ENCODE results near the gene TRAPPC1.

DNA sequence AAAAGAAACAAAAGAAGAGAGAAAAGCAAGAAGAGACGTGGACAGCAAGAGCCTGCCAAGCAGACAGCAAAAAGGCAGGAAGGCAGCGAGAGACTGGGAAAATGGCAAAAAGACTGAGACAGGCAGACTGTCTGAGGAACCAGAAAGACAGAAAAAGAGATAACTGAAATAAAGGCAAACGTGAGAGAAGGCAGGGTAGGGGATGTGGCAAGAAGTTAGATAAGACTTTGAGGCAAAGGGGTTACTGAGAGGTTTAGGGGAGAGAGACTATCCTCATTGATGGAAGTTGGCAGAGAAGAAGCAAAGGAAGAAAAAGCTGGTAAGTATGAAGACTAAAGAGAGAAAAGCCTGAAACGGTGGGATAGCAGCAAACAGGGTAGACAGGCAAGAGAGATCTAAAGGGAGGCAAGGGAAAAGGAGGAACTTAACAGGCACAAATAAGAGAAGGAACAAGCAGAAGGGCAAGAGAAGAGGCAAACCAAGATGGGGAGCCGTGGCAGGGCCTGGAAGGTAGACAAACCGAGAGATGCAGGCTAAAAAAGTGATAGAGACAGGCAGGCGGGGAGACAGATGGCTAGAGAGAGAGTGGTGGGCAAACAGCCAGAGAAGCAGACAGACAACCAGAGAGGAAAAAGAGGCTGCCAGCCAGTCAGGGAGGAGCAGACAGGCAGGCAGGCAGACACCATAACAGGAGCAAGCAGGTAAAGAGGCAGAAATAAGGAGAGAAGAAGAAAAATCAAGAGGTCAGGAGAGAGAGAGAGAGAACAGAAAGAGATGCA is 50.3 kb downstream of the TRAPPC1 start:
- TF ChIP-seq, protein P1, sequence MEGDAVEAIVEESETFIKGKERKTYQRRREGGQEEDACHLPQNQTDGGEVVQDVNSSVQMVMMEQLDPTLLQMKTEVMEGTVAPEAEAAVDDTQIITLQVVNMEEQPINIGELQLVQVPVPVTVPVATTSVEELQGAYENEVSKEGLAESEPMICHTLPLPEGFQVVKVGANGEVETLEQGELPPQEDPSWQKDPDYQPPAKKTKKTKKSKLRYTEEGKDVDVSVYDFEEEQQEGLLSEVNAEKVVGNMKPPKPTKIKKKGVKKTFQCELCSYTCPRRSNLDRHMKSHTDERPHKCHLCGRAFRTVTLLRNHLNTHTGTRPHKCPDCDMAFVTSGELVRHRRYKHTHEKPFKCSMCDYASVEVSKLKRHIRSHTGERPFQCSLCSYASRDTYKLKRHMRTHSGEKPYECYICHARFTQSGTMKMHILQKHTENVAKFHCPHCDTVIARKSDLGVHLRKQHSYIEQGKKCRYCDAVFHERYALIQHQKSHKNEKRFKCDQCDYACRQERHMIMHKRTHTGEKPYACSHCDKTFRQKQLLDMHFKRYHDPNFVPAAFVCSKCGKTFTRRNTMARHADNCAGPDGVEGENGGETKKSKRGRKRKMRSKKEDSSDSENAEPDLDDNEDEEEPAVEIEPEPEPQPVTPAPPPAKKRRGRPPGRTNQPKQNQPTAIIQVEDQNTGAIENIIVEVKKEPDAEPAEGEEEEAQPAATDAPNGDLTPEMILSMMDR (conservative IDR thresholded peaks at IDR 0.05; ENCODE audit: low read depth in 2 of 2), result no peak
- no peak for TF ChIP-seq POLR2AphosphoS5 (IDR thresholded peaks at IDR 0.05; ENCODE audit: low read depth)
- TF ChIP-seq EZH2phosphoT487 (IDR thresholded peaks at IDR 0.05; ENCODE audit: unreplicated experiment), result no peak
- TF ChIP-seq, protein P2, sequence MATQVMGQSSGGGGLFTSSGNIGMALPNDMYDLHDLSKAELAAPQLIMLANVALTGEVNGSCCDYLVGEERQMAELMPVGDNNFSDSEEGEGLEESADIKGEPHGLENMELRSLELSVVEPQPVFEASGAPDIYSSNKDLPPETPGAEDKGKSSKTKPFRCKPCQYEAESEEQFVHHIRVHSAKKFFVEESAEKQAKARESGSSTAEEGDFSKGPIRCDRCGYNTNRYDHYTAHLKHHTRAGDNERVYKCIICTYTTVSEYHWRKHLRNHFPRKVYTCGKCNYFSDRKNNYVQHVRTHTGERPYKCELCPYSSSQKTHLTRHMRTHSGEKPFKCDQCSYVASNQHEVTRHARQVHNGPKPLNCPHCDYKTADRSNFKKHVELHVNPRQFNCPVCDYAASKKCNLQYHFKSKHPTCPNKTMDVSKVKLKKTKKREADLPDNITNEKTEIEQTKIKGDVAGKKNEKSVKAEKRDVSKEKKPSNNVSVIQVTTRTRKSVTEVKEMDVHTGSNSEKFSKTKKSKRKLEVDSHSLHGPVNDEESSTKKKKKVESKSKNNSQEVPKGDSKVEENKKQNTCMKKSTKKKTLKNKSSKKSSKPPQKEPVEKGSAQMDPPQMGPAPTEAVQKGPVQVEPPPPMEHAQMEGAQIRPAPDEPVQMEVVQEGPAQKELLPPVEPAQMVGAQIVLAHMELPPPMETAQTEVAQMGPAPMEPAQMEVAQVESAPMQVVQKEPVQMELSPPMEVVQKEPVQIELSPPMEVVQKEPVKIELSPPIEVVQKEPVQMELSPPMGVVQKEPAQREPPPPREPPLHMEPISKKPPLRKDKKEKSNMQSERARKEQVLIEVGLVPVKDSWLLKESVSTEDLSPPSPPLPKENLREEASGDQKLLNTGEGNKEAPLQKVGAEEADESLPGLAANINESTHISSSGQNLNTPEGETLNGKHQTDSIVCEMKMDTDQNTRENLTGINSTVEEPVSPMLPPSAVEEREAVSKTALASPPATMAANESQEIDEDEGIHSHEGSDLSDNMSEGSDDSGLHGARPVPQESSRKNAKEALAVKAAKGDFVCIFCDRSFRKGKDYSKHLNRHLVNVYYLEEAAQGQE (IDR thresholded peaks at IDR 0.05; ENCODE audit: unreplicated experiment), result no peak
- TF ChIP-seq JUNB (IDR thresholded peaks at IDR 0.05; ENCODE audit: unreplicated experiment), result no peak
- TF ChIP-seq, protein P3, sequence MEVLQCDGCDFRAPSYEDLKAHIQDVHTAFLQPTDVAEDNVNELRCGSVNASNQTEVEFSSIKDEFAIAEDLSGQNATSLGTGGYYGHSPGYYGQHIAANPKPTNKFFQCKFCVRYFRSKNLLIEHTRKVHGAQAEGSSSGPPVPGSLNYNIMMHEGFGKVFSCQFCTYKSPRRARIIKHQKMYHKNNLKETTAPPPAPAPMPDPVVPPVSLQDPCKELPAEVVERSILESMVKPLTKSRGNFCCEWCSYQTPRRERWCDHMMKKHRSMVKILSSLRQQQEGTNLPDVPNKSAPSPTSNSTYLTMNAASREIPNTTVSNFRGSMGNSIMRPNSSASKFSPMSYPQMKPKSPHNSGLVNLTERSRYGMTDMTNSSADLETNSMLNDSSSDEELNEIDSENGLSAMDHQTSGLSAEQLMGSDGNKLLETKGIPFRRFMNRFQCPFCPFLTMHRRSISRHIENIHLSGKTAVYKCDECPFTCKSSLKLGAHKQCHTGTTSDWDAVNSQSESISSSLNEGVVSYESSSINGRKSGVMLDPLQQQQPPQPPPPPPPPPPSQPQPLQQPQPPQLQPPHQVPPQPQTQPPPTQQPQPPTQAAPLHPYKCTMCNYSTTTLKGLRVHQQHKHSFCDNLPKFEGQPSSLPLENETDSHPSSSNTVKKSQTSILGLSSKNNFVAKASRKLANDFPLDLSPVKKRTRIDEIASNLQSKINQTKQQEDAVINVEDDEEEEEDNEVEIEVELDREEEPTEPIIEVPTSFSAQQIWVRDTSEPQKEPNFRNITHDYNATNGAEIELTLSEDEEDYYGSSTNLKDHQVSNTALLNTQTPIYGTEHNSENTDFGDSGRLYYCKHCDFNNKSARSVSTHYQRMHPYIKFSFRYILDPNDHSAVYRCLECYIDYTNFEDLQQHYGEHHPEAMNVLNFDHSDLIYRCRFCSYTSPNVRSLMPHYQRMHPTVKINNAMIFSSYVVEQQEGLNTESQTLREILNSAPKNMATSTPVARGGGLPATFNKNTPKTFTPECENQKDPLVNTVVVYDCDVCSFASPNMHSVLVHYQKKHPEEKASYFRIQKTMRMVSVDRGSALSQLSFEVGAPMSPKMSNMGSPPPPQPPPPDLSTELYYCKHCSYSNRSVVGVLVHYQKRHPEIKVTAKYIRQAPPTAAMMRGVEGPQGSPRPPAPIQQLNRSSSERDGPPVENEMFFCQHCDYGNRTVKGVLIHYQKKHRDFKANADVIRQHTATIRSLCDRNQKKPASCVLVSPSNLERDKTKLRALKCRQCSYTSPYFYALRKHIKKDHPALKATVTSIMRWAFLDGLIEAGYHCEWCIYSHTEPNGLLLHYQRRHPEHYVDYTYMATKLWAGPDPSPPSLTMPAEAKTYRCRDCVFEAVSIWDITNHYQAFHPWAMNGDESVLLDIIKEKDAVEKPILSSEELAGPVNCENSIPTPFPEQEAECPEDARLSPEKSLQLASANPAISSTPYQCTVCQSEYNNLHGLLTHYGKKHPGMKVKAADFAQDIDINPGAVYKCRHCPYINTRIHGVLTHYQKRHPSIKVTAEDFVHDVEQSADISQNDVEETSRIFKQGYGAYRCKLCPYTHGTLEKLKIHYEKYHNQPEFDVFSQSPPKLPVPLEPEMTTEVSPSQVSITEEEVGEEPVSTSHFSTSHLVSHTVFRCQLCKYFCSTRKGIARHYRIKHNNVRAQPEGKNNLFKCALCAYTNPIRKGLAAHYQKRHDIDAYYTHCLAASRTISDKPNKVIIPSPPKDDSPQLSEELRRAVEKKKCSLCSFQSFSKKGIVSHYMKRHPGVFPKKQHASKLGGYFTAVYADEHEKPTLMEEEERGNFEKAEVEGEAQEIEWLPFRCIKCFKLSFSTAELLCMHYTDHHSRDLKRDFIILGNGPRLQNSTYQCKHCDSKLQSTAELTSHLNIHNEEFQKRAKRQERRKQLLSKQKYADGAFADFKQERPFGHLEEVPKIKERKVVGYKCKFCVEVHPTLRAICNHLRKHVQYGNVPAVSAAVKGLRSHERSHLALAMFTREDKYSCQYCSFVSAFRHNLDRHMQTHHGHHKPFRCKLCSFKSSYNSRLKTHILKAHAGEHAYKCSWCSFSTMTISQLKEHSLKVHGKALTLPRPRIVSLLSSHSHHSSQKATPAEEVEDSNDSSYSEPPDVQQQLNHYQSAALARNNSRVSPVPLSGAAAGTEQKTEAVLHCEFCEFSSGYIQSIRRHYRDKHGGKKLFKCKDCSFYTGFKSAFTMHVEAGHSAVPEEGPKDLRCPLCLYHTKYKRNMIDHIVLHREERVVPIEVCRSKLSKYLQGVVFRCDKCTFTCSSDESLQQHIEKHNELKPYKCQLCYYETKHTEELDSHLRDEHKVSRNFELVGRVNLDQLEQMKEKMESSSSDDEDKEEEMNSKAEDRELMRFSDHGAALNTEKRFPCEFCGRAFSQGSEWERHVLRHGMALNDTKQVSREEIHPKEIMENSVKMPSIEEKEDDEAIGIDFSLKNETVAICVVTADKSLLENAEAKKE (CRISPR knock-in tag; IDR thresholded peaks at IDR 0.05), result no peak
- TF ChIP-seq EZH2 (IDR thresholded peaks at IDR 0.05; ENCODE audit: low read depth, unreplicated experiment), result no peak
- TF ChIP-seq, protein P4, sequence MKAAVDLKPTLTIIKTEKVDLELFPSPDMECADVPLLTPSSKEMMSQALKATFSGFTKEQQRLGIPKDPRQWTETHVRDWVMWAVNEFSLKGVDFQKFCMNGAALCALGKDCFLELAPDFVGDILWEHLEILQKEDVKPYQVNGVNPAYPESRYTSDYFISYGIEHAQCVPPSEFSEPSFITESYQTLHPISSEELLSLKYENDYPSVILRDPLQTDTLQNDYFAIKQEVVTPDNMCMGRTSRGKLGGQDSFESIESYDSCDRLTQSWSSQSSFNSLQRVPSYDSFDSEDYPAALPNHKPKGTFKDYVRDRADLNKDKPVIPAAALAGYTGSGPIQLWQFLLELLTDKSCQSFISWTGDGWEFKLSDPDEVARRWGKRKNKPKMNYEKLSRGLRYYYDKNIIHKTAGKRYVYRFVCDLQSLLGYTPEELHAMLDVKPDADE (IDR thresholded peaks at IDR 0.05), result no peak
- TF ChIP-seq ZNF114 (CRISPR knock-in tag; IDR thresholded peaks at IDR 0.05), result no peak

Measured in GM23338 (cell line).